ENCODE results near the gene STIM1. TPM values are rescaled to one million over a fixed set of nuclear protein-coding genes. Genes with fewer than 3 reads are reported as not detected.

The STIM1 gene
- total RNA-seq, 3 donors from 2014 or later, result 56.1 to 74.8 (median 72.5) TPM

- ATAC-seq (no peak), DNase-seq (no peak)
- Histone ChIP-seq H3K9me3 (no peaks in the 10 kb centered on the region), H3K36me3 (ENCODE audit: low read depth) (no peaks in the 10 kb centered on the region), H3K4me3 (no peak overlapping the region), H3K4me1 (ENCODE audit: low read depth) (no peaks in the 10 kb centered on the region)
- intact Hi-C loops (cut with DNase I, micrococcal nuclease), result no loop called here
- TF ChIP-seq CTCF (IDR thresholded peaks at IDR 0.05), result no peak
These were observed 28.7 kb upstream of the STIM1 start for GRCh38 chr11:3826721-3827120.

DNA sequence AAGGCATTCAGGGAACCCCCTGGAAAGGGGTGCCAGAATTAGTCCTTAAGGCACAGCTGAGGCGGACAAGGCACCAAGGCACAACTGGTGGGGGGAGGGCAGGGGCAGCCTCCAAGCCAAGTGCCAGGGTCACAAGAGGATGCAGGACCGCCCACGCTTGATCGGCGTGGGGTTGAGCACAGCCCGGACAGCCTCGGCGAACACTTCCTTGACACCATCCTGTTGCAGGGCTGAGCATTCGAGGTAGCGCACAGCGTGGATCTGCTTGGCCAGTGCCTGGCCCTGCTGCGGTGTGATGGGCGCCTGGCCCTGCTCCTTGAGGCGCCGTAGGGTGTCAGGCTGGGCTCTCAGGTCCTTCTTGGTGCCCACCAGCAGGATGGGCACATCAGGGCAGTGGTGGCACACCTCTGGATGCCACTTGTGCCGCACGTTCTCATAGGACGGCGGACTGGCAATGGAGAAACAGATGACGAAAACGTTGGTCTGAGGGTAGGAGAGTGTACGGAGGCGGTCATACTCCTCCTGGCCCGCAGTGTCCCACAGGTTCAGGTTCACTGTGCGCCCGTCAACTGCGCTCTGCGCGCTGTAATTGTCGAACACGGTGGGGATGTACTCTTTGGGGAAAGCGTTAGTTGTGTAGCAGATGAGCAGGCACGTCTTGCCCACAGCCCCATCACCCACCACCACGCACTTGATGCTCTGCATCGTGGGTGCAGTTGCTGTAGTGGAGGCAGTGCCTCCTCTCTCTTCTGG lies 27.9 kb upstream of the STIM1 start:
- ATAC-seq (no peak), DNase-seq (no peak)
- no peak for TF ChIP-seq CTCF (IDR thresholded peaks at IDR 0.05)
- intact Hi-C loops (cut with DNase I, micrococcal nuclease), result no loop called here
- Histone ChIP-seq H3K4me3 (no peak overlapping the region), H3K4me1 (ENCODE audit: low read depth) (peaks cover 5% of the 10 kb centered on the region), H3K9me3 (no peaks in the 10 kb centered on the region), H3K36me3 (ENCODE audit: low read depth) (no peaks in the 10 kb centered on the region)

DNA sequence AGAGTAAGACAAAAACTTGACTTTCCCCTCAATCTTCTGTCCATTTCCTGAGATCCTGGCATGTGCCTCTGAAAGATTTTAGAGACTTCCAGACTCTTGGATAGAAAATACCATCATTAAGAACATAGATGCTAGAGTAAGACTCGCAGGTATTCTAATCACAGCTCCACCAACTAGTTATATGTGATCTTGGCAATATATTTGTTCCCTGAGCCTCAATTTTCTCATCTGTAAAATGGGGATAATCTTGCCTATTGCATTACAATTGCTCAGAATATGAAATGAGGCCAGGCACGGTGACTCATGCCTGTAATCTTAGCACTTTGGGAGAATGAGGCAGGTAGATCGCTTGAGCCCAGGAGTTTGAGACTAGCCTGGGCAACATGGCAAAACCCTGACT lies 25.4 kb upstream of the STIM1 start:
- intact Hi-C loops (cut with DNase I, micrococcal nuclease), result no loop called here

GRCh38 chr11:3830730-3831129 lies 24.7 kb upstream of the STIM1 start:
- Histone ChIP-seq H3K36me3 (ENCODE audit: low read depth) (no peaks in the 10 kb centered on the region), H3K4me1 (ENCODE audit: low read depth) (peaks cover 24% of the 10 kb centered on the region), H3K9me3 (no peaks in the 10 kb centered on the region), H3K4me3 (no peak overlapping the region)
- no peak for ATAC-seq
- no peak for TF ChIP-seq CTCF (IDR thresholded peaks at IDR 0.05)
- intact Hi-C loops (cut with DNase I, micrococcal nuclease), result no loop called here
- no peak for DNase-seq

More for the DNA sequence above, 25.4 kb upstream of the STIM1 start:
- no peak for TF ChIP-seq CTCF (IDR thresholded peaks at IDR 0.05)
- DNase-seq (no peak), ATAC-seq (no peak)
- Histone ChIP-seq H3K4me1 (ENCODE audit: low read depth) (peaks cover 18% of the 10 kb centered on the region), H3K36me3 (ENCODE audit: low read depth) (no peaks in the 10 kb centered on the region), H3K9me3 (no peaks in the 10 kb centered on the region), H3K4me3 (no peak overlapping the region)

- peak; percentile 5 for ATAC-seq
These were observed 23.9 kb upstream of the STIM1 start for GRCh38 chr11:3831378-3832239.

More at GRCh38 chr11:3831378-3832239, 23.9 kb upstream of the STIM1 start:
- no peak for TF ChIP-seq CTCF (IDR thresholded peaks at IDR 0.05)
- no peaks in the 10 kb centered on the region for H3K36me3 ChIP-seq (ENCODE audit: low read depth)
- peaks cover 32% of the 10 kb centered on the region for H3K4me1 ChIP-seq (ENCODE audit: low read depth)
- H3K4me3 ChIP-seq, result no peak overlapping the region
- intact Hi-C loops (cut with DNase I, micrococcal nuclease), result no loop called here
- DNase-seq, result no peak
- no peaks in the 10 kb centered on the region for H3K9me3 ChIP-seq

Measured in mucosa of descending colon (tissue), 3 donors.